Measurements from ENCODE around the gene GIT2.

GRCh38 chr12:109883461-109883860 is 112.7 kb downstream of the GIT2 start:
- no peak for TF ChIP-seq SP1 (IDR thresholded peaks at IDR 0.05)
- no peak for TF ChIP-seq SUZ12 (IDR thresholded peaks at IDR 0.05)

Data from HEK293T (cell line).